Smooth muscle cell (in vitro differentiated cells): ENCODE results near the gene ADGRE2. TPM values are rescaled to one million over a fixed set of nuclear protein-coding genes. Genes with fewer than 3 reads are reported as not detected.
"Not testable (repeated sequence)": the region's sequence is repeated elsewhere in the genome, so short reads cannot be mapped to it uniquely, and the experiment has no call there.

ENCODE experiments used
- DNase-seq: peaks from one replicate; lab custom pipeline; 2025; ENCODE audit not compliant: unreplicated experiment; lab: John Stamatoyannopoulos, UW
- H2AFZ ChIP-seq: fragments of 200-600 bp; sonication (generic); 2 replicates; pipeline ENCODE4 v1.6.0; 2016; ENCODE audit warnings: antibody characterized with exemption, low read depth, mild to moderate bottlenecking
- H3F3A ChIP-seq: fragments of 200-600 bp; sonication (generic); 2 replicates; pipeline ENCODE4 v1.6.0; 2017; ENCODE audit warnings: antibody characterized with exemption, low read depth
- H3K27ac ChIP-seq: fragments of 200-600 bp; sonication (generic); 2 replicates; pipeline ENCODE4 v1.5.1; 2016; ENCODE audit warnings: low read depth, mild to moderate bottlenecking
- H3K27me3 ChIP-seq: fragments of 200-600 bp; sonication (generic); 2 replicates; pipeline ENCODE4 v1.6.1; 2016; ENCODE audit warnings: low read depth, mild to moderate bottlenecking
- H3K36me3 ChIP-seq: fragments of 200-600 bp; sonication (generic); 2 replicates; pipeline ENCODE4 v1.5.1; 2016; ENCODE audit warnings: low read depth
- H3K4me1 ChIP-seq: fragments of 200-600 bp; sonication (generic); 2 replicates; pipeline ENCODE4 v1.5.1; 2016; ENCODE audit warnings: low read depth
- H3K4me2 ChIP-seq: fragments of 200-600 bp; sonication (generic); 2 replicates; pipeline ENCODE4 v1.6.0; 2016; ENCODE audit warnings: mild to moderate bottlenecking
- H3K4me3 ChIP-seq: fragments of 200-600 bp; sonication (generic); 2 replicates; pipeline ENCODE4 v1.5.1; 2016; ENCODE audit warnings: mild to moderate bottlenecking
- H3K79me2 ChIP-seq: fragments of 200-600 bp; sonication (generic); 2 replicates; pipeline ENCODE4 v1.6.0; 2016; ENCODE audit warnings: low read depth, mild to moderate bottlenecking
- H3K9ac ChIP-seq: fragments of 200-600 bp; sonication (generic); 2 replicates; pipeline ENCODE4 v1.6.0; 2016; ENCODE audit warnings: low read depth
- H3K9me3 ChIP-seq: fragments of 200-600 bp; sonication (generic); replicated peaks from 2 replicates; pipeline ENCODE4 v1.5.1; 2016; ENCODE audit warnings: low read depth
- H4K20me1 ChIP-seq: fragments of 200-600 bp; sonication (generic); 2 replicates; pipeline ENCODE4 v1.6.0; 2016; ENCODE audit warnings: low read depth
- CTCF ChIP-seq: fragments of 200-600 bp; sonication (generic); IDR thresholded peaks from 2 replicates; pipeline ENCODE4 v1.5.1; 2017; ENCODE audit warnings: borderline replicate concordance, mild to moderate bottlenecking, antibody characterized with exemption; ENCODE audit not compliant: insufficient read depth, poor library complexity, severe bottlenecking
- WGBS: methylation state at CpG from one replicate; pipeline ENCODE4 v1.1.7; 2016; ENCODE audit warnings: low lambda C conversion rate; 5-methylcytosine and 5-hydroxymethylcytosine counted together
- polyA plus RNA-seq: library from polyadenylated mRNA; unstranded; fragments of >200 nt; fragmentation: Nextera tagmentation; extraction: Ambion mirVana; gene quantifications from 2 replicates; pipeline ENCODE4 v1.2.1, GENCODE V29; 2016
- total RNA-seq: library from RNA; depleted of rRNA; stranded (reverse); fragments of >200 nt; gene quantifications from 2 replicates; pipeline ENCODE4 v1.2.3, GENCODE V29; 2014

ADGRE2 gene
- 2.0 and 2.3 TPM in 2 replicates for total RNA-seq
- 3.3 and 3.6 TPM in 2 replicates for polyA plus RNA-seq

- not testable (repeated sequence) for H3K4me1 ChIP-seq, DNase-seq, H3K4me2 ChIP-seq, H3K9ac ChIP-seq, H2AFZ ChIP-seq, H3K27me3 ChIP-seq, H4K20me1 ChIP-seq, H3K9me3 ChIP-seq, H3F3A ChIP-seq, H3K36me3 ChIP-seq, H3K27ac ChIP-seq, H3K4me3 ChIP-seq, H3K79me2 ChIP-seq
- WGBS = 79% methylated on average over 12 of the region's 12 CpGs
These were observed at the start of gene ADGRE2 for GRCh38 chr19:14778110-14778845. ADGRE2 (minus strand) TSS chr19:14778560; CDS start chr19:14776756, 1,804 bp downstream.

- WGBS = 83% methylated on average over 2 of the region's 2 CpGs
- Histone ChIP-seq H3K4me3 (no peak overlapping the region), H3K27ac (no peak overlapping the region), H3K9me3 (no peaks in the 10 kb centered on the region), H3K4me2 (no peak overlapping the region), H3K9ac (no peak overlapping the region), H3K27me3 (no peaks in the 10 kb centered on the region), H2AFZ (no peak overlapping the region), H3K4me1 (no peaks in the 10 kb centered on the region), H3K36me3 (no peaks in the 10 kb centered on the region), H4K20me1 (no peaks in the 10 kb centered on the region), H3K79me2 (no peaks in the 10 kb centered on the region), H3F3A (no peaks in the 10 kb centered on the region)
- no peak for DNase-seq
- TF ChIP-seq CTCF = no peak
These were observed 47.6 kb upstream of the ADGRE2 start for GRCh38 chr19:14826006-14826405.

GRCh38 chr19:14821937-14822336, 43.6 kb upstream of the ADGRE2 start:
- H3F3A ChIP-seq = no peaks in the 10 kb centered on the region
- TF ChIP-seq CTCF = no peak
- WGBS = 63% methylated on average over 6 of the region's 6 CpGs
- no peak overlapping the region for H2AFZ ChIP-seq
- no peak overlapping the region for H3K4me2 ChIP-seq
- H3K27me3 ChIP-seq = no peaks in the 10 kb centered on the region
- no peaks in the 10 kb centered on the region for H3K79me2 ChIP-seq
- H3K9me3 ChIP-seq = no peaks in the 10 kb centered on the region
- H3K27ac ChIP-seq = no peak overlapping the region
- no peaks in the 10 kb centered on the region for H3K36me3 ChIP-seq
- H3K4me3 ChIP-seq = no peak overlapping the region
- no peaks in the 10 kb centered on the region for H4K20me1 ChIP-seq
- no peak overlapping the region for H3K9ac ChIP-seq
- H3K4me1 ChIP-seq = no peaks in the 10 kb centered on the region
- no peak for DNase-seq

- Histone ChIP-seq H2AFZ (no peak overlapping the region), H3K79me2 (no peaks in the 10 kb centered on the region), H3K4me3 (no peak overlapping the region), H4K20me1 (no peaks in the 10 kb centered on the region), H3K4me1 (no peaks in the 10 kb centered on the region), H3K27me3 (no peaks in the 10 kb centered on the region), H3K36me3 (no peaks in the 10 kb centered on the region), H3K9ac (no peak overlapping the region), H3K9me3 (no peaks in the 10 kb centered on the region), H3K27ac (no peak overlapping the region), H3F3A (no peaks in the 10 kb centered on the region), H3K4me2 (no peak overlapping the region)
- 76% methylated on average over 8 of the region's 8 CpGs for WGBS
- TF ChIP-seq CTCF = no peak
- no peak for DNase-seq
These were observed 40.2 kb upstream of the ADGRE2 start for GRCh38 chr19:14818588-14818987.
